Measurements from ENCODE around the gene MYO9A.
"Not testable (repeated sequence)": the region's sequence is repeated elsewhere in the genome, so short reads cannot be mapped to it uniquely, and the experiment has no call there.

Gene MYO9A

DNA sequence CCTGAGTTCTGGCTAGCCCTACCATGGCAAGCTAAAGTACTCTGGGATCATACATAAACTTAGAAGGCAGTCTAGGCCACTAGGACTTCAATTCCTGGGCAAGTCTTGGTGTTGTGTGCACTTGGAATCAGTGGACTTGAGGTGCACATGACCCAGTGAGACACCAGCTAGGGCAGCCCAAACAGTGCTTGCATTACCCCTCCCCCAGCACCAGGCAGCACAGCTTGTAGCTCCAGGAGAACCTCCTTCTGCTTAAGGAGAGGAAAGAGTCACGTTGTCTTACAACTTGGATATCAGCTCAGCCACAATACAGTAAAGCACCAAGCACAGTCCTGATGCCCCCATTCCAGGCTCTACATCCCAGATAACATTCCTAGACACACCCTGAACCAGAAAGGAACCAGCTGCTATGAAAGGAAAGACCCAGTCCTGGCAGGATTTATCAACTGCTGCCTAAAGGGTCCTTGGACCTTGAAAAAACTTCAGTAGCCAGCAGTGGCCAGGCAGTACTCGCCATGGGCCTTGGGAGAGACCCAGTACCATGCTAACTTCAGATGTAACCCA is 57.2 kb downstream of the MYO9A start:
- no peak for DNase-seq
- TF ChIP-seq POLR2A (IDR thresholded peaks at IDR 0.05; ENCODE audit: low read length) (no peak), GATA1 (IDR thresholded peaks at IDR 0.05; ENCODE audit: low read depth, low read length) (no peak)

DNA sequence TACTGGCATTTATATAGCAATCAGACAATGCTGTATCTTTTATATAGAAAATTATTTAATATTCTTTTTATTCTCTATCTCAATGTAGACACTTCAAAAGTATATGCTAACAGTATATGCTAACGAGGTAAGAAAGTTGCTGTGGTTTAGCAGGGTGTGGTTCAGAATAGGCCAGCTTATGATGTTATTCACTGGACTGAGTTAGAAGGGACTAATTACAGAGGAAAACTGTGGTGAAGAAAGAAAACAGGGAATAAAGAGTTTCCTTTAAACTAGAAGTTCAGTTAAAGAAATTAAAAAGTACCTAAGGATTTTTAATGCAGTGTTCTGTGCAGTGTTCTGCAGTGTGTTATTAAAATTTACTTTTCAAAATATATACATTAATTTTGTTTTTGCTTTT is 59.4 kb downstream of the MYO9A start:
- no peak for DNase-seq

DNA sequence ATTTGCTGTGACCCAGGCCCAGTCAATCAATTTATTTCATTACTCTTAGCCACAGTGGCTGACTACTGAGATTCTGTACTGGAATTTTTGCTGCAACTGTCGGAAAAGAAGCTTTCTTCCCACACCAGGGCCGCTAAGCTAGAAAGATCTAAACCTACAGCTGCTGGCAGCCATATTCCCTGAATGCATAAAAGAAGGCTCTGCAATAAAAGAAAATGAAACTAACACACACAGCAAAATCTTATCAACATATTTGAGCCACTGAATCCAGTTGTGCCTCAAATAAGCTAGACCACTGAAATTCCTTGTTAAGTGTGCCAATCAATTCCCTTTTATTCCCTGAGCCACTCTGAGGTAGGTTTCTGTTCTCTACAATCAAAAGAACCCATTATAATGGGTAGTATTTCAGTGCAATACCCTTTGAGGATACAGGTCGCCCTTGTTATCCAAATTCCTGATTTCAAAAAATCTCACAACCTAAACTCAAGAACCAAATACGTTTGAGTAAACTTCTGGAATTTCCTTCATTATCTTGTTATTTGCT is 60.3 kb downstream of the MYO9A start:
- DNase-seq: no peak
- TF ChIP-seq GATA1 (IDR thresholded peaks at IDR 0.05; ENCODE audit: low read depth, low read length) (no peak), POLR2A (IDR thresholded peaks at IDR 0.05; ENCODE audit: low read length) (no peak)

More for the DNA sequence above, 59.4 kb downstream of the MYO9A start:
- TF ChIP-seq POLR2A (IDR thresholded peaks at IDR 0.05; ENCODE audit: low read length): no peak

GRCh38 chr15:72056217-72056616 is 61.7 kb downstream of the MYO9A start:
- DNase-seq: not testable (repeated sequence)

GRCh38 chr15:72053297-72053696 is 64.7 kb downstream of the MYO9A start:
- not testable (repeated sequence) for DNase-seq

DNA sequence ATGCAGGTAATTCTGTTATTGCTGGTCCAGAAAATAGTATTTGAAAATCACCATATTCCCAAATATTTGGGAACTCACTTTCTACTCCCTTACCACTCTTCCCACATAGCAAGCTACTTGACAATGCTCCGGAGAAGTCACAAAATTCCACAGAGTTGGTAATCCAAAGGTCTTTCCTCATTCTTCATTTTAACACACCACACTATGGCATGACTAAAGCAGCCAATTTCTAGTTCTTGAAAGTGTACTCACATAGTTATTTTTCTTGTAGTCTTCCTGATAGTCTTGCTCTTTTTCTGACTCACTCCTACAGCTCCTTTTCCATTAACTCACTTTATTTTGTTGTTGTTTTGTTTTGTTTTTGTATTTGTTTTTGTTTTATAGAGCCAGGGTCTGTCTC is 67.2 kb downstream of the MYO9A start:
- DNase-seq: no peak
- no peak for TF ChIP-seq POLR2A (IDR thresholded peaks at IDR 0.05; ENCODE audit: low read length)
- no peak for TF ChIP-seq GATA1 (IDR thresholded peaks at IDR 0.05; ENCODE audit: low read depth, low read length)

GRCh38 chr15:72047020-72047419 is 70.9 kb downstream of the MYO9A start:
- TF ChIP-seq GATA1 (IDR thresholded peaks at IDR 0.05; ENCODE audit: low read depth, low read length) (no peak), POLR2A (IDR thresholded peaks at IDR 0.05; ENCODE audit: low read length) (no peak)
- DNase-seq: no peak

DNA sequence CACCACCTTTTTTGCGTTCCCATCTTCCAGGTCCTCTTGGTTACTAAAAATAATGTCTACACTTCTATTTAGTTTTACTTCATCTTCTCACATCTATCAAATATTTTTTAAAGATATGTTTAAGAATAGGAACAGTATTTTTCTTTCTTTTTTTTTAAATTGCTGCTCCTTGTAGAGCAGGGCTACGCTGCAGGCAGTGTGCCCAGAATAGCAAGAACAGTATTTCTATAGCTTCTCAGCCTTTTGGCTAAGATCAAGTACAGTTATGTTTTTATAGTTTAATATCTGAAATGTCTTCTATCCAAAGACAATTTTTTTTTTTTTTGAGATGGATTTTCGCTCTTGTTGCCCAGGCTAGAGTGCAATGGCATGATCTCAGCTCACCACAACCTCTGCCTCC is 73.0 kb downstream of the MYO9A start:
- no peak for TF ChIP-seq GATA1 (IDR thresholded peaks at IDR 0.05; ENCODE audit: low read depth, low read length)
- no peak for TF ChIP-seq POLR2A (IDR thresholded peaks at IDR 0.05; ENCODE audit: low read length)
- DNase-seq: no peak

DNA sequence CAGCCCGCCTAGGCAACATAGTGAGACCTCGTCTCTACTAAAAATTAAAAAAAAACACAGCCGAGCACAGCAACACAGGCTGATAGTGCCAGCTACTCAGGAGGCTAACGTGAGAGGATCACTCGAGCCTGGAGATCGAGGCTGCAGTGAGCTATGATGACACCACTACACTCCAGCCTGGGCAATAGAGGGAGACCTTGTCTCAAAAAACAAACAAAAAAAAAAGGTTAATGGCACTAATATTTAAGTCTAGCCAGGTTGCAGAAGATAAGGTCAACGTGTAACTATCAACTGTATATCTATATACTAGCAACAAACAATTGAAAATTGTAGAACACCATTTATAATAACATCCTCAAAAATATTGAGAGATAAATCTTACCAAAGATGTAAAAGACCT is 75.1 kb downstream of the MYO9A start:
- TF ChIP-seq POLR2A (IDR thresholded peaks at IDR 0.05; ENCODE audit: low read length) (no peak), GATA1 (IDR thresholded peaks at IDR 0.05; ENCODE audit: low read depth, low read length) (no peak)
- no peak for DNase-seq

DNA sequence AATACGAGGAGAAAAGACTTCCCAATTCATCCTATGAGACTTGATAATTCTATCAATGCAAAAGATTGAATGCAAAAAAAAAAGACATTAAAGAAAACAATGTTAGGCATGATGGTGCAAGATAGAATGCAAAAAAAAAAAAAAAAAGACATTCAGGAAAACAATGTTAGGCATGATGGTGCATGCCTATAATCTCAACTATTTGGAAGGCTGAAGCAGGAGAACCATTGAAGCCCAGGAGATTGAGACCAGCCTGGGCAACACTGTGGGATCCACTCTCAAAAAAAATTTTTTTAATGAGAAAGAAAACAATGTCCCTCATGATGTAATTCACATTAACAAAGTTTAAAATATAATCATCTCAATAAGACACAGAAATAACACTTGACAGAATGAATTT is 75.9 kb downstream of the MYO9A start:
- TF ChIP-seq POLR2A (IDR thresholded peaks at IDR 0.05; ENCODE audit: low read length) (no peak), GATA1 (IDR thresholded peaks at IDR 0.05; ENCODE audit: low read depth, low read length) (no peak)
- DNase-seq: no peak

- TF ChIP-seq GATA1 (IDR thresholded peaks at IDR 0.05; ENCODE audit: low read depth, low read length) (no peak), POLR2A (IDR thresholded peaks at IDR 0.05; ENCODE audit: low read length) (no peak)
Observed at GRCh38 chr15:72037321-72037720, 80.6 kb downstream of the MYO9A start.

DNA sequence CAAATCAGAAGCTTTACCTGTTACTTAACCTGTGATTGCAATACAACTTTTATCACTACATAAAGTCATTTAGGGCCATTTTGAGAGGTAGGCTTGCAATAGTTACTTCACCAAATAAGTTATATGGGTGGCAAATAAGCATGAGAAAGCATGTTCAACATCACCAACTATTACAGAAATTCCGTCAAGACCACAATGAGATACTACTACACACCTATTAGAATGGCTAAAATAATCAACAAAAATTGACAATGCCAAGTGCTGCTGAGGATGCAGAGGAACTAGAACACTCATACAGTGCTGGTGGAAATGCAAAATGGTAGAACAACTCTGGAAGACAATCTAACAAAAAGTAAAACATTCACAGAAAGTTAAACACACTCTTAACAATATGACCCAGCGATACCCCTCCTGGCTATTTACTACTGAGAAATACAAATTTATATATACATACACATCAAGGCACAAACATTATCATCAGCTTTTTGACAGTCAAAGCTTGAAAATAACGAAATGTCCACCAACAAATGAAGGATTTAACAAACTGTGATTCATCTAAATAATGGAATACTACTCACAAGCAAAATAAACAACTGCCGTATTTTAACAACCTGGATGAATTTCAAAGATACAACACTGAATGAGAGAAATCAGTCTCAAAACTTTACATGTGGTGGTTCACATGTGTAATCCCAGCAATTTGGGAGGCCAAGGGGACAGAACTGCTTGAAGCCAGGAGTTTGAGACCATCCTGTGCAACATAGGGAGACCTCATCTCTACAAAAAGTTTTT is 82.9 kb downstream of the MYO9A start:
- DNase-seq: no peak
- TF ChIP-seq GATA1 (IDR thresholded peaks at IDR 0.05; ENCODE audit: low read depth, low read length): no peak

More at GRCh38 chr15:72037321-72037720, 80.6 kb downstream of the MYO9A start:
- no peak for DNase-seq

- no peak for TF ChIP-seq GATA1 (IDR thresholded peaks at IDR 0.05; ENCODE audit: low read depth, low read length)
- no peak for TF ChIP-seq POLR2A (IDR thresholded peaks at IDR 0.05; ENCODE audit: low read length)
- DNase-seq: no peak
Observed at GRCh38 chr15:72034351-72034750, 83.6 kb downstream of the MYO9A start.

- TF ChIP-seq POLR2A (IDR thresholded peaks at IDR 0.05; ENCODE audit: low read length) (no peak), GATA1 (IDR thresholded peaks at IDR 0.05; ENCODE audit: low read depth, low read length) (no peak)
Observed at GRCh38 chr15:72033711-72034110, 84.2 kb downstream of the MYO9A start.

GRCh38 chr15:72033285-72033684 is 84.7 kb downstream of the MYO9A start:
- DNase-seq: no peak
- no peak for TF ChIP-seq GATA1 (IDR thresholded peaks at IDR 0.05; ENCODE audit: low read depth, low read length)
- TF ChIP-seq POLR2A (IDR thresholded peaks at IDR 0.05; ENCODE audit: low read length): no peak

More at GRCh38 chr15:72033711-72034110, 84.2 kb downstream of the MYO9A start:
- no peak for DNase-seq
